Brain microvascular endothelial cell (primary cell): ENCODE results near the gene ARID4B.

Experiments used
- DNase-seq: peaks from one replicate; pipeline ENCODE4 v3.0.0-alpha.2; 2020
- H3K27ac ChIP-seq: fragments of 250-450 bp; sonication (Bioruptor Pico); 2 replicates; pipeline ENCODE4 v1.5.1; 2020; ENCODE audit warnings: mild to moderate bottlenecking, moderate library complexity
- H3K27me3 ChIP-seq: fragments of 250-450 bp; sonication (Bioruptor Pico); replicated peaks from 2 replicates; pipeline ENCODE4 v1.5.1; 2020; ENCODE audit warnings: mild to moderate bottlenecking
- H3K36me3 ChIP-seq: fragments of 250-450 bp; sonication (Bioruptor Pico); replicated peaks from 2 replicates; pipeline ENCODE4 v1.5.1; 2020; ENCODE audit warnings: mild to moderate bottlenecking
- H3K4me3 ChIP-seq: 2 replicates; pipeline ENCODE4 v1.5.1; 2011; ENCODE audit warnings: low read depth, mild to moderate bottlenecking, control low read depth, low read length, moderate library complexity
- CTCF ChIP-seq: IDR thresholded peaks from 2 replicates; pipeline ENCODE4 v1.5.1; 2011; ENCODE audit warnings: low read depth, mild to moderate bottlenecking, moderate library complexity, low read length, control low read depth, inconsistent platforms; ENCODE audit errors: missing control alignments
- in situ Hi-C: cut with HindIII; loops from 2 replicates; pipeline ENCODE4 v1.10.0; 2017; ENCODE audit warnings: low sequenced_read_pairs, low pct_ligation_motif_present

The ARID4B gene

GRCh38 chr1:235124111-235124510 is 203.9 kb downstream of the ARID4B start:
- in situ Hi-C loops = no loop called here
- TF ChIP-seq CTCF = no peak
- H3K27ac ChIP-seq = no peak overlapping the region
- DNase-seq = no peak
- peaks cover 36% of the 10 kb centered on the region for H3K36me3 ChIP-seq
- no peak overlapping the region for H3K4me3 ChIP-seq
- no peaks in the 10 kb centered on the region for H3K27me3 ChIP-seq

GRCh38 chr1:235122348-235122747 is 205.6 kb downstream of the ARID4B start:
- no peak for TF ChIP-seq CTCF
- Histone ChIP-seq H3K27ac (no peak overlapping the region), H3K4me3 (no peak overlapping the region), H3K27me3 (no peaks in the 10 kb centered on the region), H3K36me3 (peaks cover 54% of the 10 kb centered on the region)
- no peak for DNase-seq
- in situ Hi-C loops = no loop called here
